ELF-1 (cell line): Measurements from ENCODE around the gene SAXO1.
A peak's percentile ranks its signal among the peaks of the same experiment; 100 is the strongest.
"Not testable (repeated sequence)": the region's sequence is repeated elsewhere in the genome, so short reads cannot be mapped to it uniquely, and the experiment has no call there.

Experiments
- DNase-seq: peaks from one replicate; pipeline ENCODE4 v3.0.0-alpha.2; 2016; ENCODE audit warnings: low read depth, low spot score

Gene SAXO1

DNA sequence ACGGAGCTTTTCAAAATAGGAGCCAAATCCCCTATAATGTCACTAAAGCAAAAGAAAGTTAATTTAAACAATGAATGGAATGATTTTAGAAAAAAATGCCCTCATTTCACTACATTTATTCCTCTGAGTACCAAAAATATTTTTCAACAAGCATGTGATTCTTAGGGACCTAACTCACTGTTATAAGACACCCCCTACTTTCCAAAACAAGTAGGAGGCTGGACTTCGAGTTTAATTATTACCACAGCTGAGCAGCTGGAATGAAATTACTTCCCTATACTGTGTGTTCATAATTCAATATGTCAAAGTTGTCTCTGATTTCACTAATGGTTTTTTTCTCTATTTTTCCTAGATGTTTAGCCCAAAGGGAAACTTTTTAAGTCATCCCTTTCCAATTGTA is 61.6 kb downstream of the SAXO1 start:
- DNase-seq = no peak

GRCh38 chr9:18970393-18970792 is 62.6 kb downstream of the SAXO1 start:
- DNase-seq = no peak

- no peak for DNase-seq
These were observed 63.9 kb downstream of the SAXO1 start for GRCh38 chr9:18969128-18969527.

DNA sequence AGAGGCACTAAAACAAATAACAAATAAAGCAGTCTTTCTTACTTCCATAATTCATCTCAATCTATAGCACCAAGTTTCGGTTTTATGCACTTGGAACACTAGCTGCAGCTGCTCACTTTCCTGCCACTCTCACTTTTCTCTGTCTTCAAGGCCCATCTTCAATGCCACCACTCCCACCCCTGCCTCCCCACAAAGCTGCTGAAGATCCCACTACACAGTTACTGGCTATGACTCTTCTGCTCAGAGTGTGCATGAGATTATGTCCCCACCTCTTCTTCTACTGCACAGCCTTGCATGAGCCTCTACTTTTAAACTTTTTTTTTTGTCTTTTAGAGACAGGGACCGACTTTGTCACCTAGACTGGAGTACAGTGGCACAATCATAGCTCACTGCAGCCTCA is 77.4 kb downstream of the SAXO1 start:
- no peak for DNase-seq

DNA sequence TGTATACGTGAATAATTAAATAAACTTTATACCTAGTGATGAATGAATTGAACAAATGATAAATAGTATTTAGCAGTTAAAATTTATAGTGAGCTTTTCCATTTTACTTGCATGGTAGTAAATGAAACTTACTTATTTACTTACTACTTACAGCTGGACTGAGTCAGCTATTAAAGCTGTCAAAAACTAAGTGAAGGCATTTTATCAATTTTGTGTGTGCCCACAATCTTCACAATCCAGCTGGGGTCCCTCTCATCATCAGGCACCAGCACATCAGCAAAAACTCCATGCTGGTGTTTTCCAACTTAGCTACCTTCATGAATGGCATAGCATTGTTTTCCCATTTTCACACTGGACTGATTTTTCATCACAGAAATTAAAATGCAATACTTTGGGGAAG is 81.1 kb downstream of the SAXO1 start:
- DNase-seq = no peak

DNA sequence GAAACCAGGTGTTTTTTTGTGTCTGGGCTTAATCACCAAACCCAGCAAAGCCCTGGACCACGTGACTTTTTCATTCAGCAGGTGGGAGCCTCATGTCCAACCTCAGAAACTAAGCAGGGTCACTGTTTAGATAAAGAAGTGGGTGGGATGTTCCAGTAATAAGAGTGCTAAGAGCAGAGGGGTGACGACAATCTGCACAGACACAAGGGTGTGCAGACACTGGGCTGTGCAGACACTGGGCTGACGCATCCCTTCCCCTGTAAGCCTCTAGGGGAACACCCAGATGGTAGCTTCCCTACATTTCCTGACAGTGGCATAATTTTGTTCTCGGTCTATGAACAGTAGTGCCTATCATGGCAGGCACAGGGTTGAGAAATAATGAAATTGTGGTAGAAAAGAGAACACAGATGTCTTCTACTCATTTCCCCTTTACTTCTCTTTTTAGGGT is 85.1 kb downstream of the SAXO1 start:
- no peak for DNase-seq

DNA sequence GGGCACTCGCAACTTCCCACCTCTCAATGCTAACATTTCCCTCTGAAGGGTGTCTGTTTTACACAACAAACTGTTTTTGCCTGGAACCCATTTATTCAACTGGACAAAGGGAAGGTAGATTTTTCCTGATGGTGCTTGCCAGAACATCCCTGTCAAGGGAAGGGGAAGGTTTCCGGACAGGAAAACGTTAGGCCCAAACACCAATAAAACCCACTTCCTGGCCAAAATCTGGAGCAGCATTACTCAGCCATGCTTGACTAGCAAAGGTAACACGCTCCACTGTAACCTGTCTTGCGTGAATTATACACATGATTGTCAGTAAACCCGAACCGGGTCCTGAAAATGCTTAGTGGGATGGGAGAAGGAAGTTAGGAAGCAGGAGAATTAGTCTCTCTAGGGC is 90.2 kb downstream of the SAXO1 start:
- DNase-seq = no peak

DNA sequence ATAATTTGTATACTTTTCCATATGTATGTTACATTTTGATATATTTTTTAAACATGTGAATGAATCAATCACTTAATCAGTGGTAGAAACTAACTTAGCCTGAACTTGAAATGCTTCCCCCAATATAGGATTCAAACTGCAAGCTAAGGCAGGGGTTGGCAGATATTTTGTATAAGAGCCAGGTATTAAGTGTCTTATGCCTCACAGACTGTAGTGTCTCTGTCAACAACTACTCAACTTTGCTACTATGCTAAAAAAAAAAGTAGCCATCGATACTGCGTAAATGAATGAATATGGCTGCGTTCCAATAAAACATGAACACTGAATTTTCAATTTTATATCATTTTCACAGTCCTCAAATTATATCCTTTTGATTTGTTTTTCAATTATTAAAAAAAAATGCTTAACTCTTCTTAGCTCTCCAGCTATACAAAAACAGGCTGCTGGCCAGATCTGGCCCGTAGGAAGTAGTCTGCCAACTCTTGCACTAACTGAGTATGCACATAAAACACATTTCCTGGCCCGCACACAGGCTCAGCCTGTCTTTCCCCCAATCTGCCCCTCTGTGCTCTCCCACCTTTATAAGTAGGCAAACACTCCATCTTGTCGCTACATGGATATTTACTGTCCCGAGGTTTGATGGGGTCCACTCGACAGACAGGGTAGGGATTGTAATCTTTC is 91.8 kb downstream of the SAXO1 start:
- no peak for DNase-seq

- no peak for DNase-seq
These were observed 93.1 kb downstream of the SAXO1 start for GRCh38 chr9:18939943-18940342.

GRCh38 chr9:18936094-18936871 is 96.7 kb downstream of the SAXO1 start:
- no peak for DNase-seq

DNA sequence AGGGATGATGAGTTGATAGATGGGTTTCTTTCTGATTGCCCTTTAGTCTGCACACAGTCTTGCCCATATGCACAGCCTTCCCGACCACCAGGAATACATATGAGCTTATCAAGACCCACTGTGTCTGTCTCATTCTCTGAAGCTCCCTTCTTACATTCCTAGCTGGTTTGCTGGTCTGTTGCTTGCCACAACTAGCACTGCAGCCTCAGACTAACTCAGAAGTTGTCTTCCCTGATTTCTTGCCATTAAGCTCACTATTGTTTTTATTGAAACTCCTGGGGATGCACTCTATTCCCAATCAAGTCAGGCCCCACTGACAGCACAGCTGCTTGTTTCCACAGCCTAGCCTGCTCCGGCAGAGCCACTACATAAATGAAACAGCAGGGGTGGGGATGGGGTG is 97.5 kb downstream of the SAXO1 start:
- no peak for DNase-seq

DNA sequence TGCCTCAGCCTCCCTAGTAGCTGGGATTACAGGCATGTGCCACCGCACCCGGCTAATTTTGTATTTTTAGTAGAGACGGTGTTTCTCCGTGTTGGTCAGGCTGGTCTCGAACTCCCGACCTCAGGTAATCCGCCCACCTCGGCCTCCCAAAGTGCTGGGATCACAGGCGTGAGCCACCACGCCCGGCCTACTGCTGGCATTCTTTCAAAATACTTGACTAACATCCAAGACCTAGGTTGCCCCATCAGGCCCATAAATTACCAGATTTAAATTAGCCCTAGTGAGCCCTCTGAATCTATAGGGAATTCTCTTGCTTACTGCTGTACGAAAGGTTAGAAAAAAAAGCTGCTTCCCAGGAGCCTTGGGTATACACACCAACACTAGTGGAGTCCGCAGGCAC is 102.4 kb downstream of the SAXO1 start:
- not testable (repeated sequence) for DNase-seq

DNA sequence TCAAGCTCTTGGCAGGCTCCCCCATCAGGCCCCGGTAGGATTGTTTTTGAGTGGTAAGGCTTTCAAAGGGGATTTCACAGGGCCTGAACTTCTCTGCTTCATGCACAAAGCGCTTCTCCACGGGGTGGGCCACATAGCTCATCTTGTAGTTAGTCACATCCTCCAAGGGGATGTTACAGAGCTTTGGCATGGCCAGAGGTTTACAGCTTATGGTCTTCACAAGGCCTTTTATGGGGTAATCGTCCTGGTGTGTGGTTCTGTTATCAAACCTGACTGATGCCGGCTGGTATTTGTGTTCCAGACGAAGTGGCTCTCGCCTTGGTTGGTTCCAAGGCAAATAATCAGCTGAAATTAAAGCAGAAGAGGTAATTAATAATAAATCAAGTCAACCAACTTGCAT is 104.3 kb downstream of the SAXO1 start:
- DNase-seq = no peak

DNA sequence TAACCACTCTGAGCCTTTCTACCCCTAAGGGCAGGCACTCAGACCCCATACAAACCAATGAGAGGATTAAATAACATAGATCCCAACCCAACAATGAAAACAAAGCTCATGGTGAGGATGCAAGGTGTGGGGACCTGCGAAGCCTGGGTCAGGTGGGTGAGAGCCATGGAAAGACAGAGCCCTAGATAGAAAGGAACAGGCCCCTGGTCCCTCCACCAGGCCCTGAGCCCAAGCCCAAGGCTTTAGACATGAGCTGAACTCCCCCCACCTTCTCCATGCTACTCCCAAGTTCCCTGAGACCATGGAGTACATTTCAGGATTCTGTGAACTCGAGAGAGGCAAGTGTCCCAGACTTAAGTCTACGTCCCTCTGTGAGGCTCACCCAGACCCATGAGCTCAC is 106.5 kb downstream of the SAXO1 start:
- no peak for DNase-seq

DNA sequence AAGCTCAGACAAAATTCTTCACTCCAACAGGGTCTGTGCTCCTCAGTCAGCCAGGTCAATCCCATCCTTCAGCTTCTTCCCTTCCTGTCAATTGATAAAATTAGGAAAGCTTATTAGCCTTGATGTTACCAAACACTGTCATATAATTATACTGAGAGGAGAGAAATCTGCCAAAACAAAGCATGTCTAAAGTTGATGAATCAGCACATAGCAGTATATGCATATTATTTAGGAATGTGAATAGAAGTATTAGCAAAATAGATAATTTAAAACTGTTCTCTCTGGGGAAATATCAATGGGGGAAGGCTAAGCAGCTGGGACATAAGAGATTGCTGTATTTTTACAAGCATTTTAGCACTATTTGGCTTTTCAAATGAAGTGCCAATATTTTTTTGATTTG is 107.1 kb downstream of the SAXO1 start:
- DNase-seq = no peak

DNA sequence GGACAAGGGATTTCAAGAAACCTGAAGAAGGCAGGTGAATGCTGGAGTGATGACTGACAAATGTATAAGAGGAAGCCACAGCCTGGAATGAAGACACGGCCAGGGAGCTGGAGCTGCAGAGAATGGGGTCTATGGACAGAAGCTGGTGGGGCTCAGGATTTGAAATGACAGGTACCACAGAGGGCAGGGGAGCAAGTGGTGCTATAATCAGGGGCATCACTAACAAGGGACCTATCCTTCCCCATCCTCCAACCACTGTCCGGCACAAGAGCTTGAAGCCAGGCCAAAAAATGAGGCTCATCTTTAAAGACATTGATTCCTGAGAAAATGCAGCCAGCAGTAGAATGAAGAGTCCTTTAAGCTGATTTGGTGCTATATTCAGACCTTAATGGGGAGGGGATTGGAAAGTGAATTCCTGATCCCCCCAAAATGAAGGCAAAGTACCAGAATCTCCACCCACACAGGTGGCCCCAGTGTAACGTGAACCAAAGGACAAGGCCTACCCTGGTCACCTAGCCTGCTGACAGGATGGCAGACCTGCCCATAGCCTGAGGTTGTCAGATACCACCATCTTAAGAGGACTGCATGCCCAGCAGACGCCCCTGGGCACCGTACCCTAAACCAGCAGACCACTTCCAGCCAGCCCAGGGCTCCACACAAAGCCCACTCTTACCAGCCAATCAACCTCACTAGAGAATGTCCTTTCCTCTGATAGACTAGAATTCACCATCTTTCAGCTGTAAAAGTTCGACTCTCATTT is 109.2 kb downstream of the SAXO1 start:
- DNase-seq = no peak

GRCh38 chr9:18923167-18923566 is 109.8 kb downstream of the SAXO1 start:
- DNase-seq = peak; percentile 3

- DNase-seq = no peak
These were observed 110.7 kb downstream of the SAXO1 start for GRCh38 chr9:18922161-18922885.

GRCh38 chr9:18921366-18922075 is 111.5 kb downstream of the SAXO1 start:
- DNase-seq = no peak

GRCh38 chr9:18920141-18921084 is 112.6 kb downstream of the SAXO1 start:
- no peak for DNase-seq
